Spleen (tissue), 7 donors: ENCODE data around the gene PYHIN1.

ENCODE experiments used
- POLR2A ChIP-seq, 3 donors: fragments of 450-650 bp; IDR thresholded peaks; one replicate each; pipeline ENCODE4 v1.5.1; 2017; ENCODE audit warnings: antibody characterized with exemption in 3 of 3, mild to moderate bottlenecking in 1 of 3
- POLR2AphosphoS5 ChIP-seq, 3 donors: sonication (generic); formaldehyde crosslinking; IDR thresholded peaks; one replicate each; pipeline ENCODE4 v1.5.1; 2017; ENCODE audit warnings: antibody characterized with exemption in 3 of 3
- TF ChIP-seq, protein P1 (sequence below), 11 experiments: fragments of 200-600 bp in 7 of 11; fragments of 450-650 bp in 4 of 11; sonication (generic) in 4 of 11; IDR thresholded peaks in 8 of 11; conservative IDR thresholded peaks in 3 of 11; 1 replicate in 7 of 11; 2 replicates in 4 of 11; pipeline versions ENCODE4 v1.4.0 to v1.8.0; 2016 to 2021; ENCODE audit warnings: antibody characterized with exemption in 11 of 11, inconsistent platforms in 4 of 11, mild to moderate bottlenecking in 1 of 11
- donor health status: DM: no; HTN: no; CAD: no; lungs with moderate emphysema.
- donor health status: DM: no; HTN: no; CAD: no.
- donor health status: DM: no; HTN: no; CAD: no.

DNA sequence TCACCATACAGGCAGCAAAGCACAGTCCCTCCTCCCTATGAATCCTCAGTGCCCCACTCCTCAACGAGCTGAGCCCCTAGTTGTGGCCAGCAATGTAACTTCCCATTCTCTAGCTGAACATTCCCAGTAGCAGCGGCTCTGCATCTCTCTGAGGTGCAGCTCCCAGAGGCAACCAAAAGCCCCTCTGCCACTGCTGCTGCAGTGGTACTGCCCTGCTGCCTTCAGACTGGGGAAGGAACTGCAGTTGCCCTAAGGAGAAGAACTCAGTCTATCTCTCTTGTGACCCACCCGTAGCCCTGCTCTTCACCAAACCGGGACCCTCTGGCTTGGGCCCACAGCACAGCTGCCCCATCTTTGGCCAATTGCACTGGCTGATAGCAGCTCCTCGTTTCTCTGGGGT, 31.6 kb downstream of the PYHIN1 start:
- TF ChIP-seq POLR2AphosphoS5 (IDR thresholded peaks at IDR 0.05) (no peak), POLR2A (IDR thresholded peaks at IDR 0.05) (no peak)
- TF ChIP-seq, protein P1, sequence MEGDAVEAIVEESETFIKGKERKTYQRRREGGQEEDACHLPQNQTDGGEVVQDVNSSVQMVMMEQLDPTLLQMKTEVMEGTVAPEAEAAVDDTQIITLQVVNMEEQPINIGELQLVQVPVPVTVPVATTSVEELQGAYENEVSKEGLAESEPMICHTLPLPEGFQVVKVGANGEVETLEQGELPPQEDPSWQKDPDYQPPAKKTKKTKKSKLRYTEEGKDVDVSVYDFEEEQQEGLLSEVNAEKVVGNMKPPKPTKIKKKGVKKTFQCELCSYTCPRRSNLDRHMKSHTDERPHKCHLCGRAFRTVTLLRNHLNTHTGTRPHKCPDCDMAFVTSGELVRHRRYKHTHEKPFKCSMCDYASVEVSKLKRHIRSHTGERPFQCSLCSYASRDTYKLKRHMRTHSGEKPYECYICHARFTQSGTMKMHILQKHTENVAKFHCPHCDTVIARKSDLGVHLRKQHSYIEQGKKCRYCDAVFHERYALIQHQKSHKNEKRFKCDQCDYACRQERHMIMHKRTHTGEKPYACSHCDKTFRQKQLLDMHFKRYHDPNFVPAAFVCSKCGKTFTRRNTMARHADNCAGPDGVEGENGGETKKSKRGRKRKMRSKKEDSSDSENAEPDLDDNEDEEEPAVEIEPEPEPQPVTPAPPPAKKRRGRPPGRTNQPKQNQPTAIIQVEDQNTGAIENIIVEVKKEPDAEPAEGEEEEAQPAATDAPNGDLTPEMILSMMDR (IDR thresholded peaks at IDR 0.05 in 8 of 11, conservative IDR thresholded peaks at IDR 0.05 in 3 of 11) = no peak
